DND-41 (cell line): Measurements from ENCODE around the gene PPP1CC.
A peak's percentile ranks its signal among the peaks of the same experiment; 100 is the strongest.

ENCODE experiments used
- ATAC-seq: fragments of 200-7000 bp; cut with Tn5 transposase; 3 replicates; pipeline ENCODE4 v1.9.1; 2021; ENCODE audit warnings: low read depth; ENCODE audit not compliant: insufficient read depth
- DNase-seq: peaks from one replicate; pipeline ENCODE4 v3.0.0-alpha.2; 2020
- H2AFZ ChIP-seq: 2 replicates; pipeline ENCODE4 v1.6.0; 2012; ENCODE audit warnings: low read depth, low read length
- H3K27ac ChIP-seq: 2 replicates; pipeline ENCODE4 v1.5.1; 2012; ENCODE audit warnings: low read length, inconsistent platforms
- H3K27me3 ChIP-seq: fragments of 200-600 bp; sonication (generic); 2 replicates; pipeline ENCODE4 v1.6.0; 2012; ENCODE audit warnings: low read length, mild to moderate bottlenecking, inconsistent platforms; ENCODE audit not compliant: insufficient read depth, poor library complexity
- H3K36me3 ChIP-seq: 2 replicates; pipeline ENCODE4 v1.5.1; 2012; ENCODE audit warnings: low read length, inconsistent platforms; ENCODE audit not compliant: insufficient read depth
- H3K4me1 ChIP-seq: 2 replicates; pipeline ENCODE4 v1.5.1; 2012; ENCODE audit warnings: mild to moderate bottlenecking, low read length; ENCODE audit not compliant: insufficient read depth
- H3K4me2 ChIP-seq: 2 replicates; pipeline ENCODE4 v1.6.0; 2012; ENCODE audit warnings: mild to moderate bottlenecking, moderate library complexity, low read length, inconsistent platforms; ENCODE audit not compliant: insufficient read depth
- H3K4me3 ChIP-seq, 2 experiments: fragments of 200-600 bp in 1 of 2; shearing (Covaris generic) in 1 of 2; 2 replicates each; pipeline ENCODE4 v1.5.1; 2012 to 2016; ENCODE audit warnings: inconsistent platforms in 2 of 2, low read length in 2 of 2, mild to moderate bottlenecking in 2 of 2, low read depth in 1 of 2, moderate library complexity in 1 of 2
- H3K79me2 ChIP-seq: 2 replicates; pipeline ENCODE4 v1.6.0; 2012; ENCODE audit warnings: low read length, inconsistent platforms; ENCODE audit not compliant: insufficient read depth
- H3K9ac ChIP-seq: 2 replicates; pipeline ENCODE4 v1.6.0; 2012; ENCODE audit warnings: low read depth, mild to moderate bottlenecking, inconsistent platforms, low read length, moderate library complexity
- H3K9me3 ChIP-seq: 2 replicates; pipeline ENCODE4 v1.5.1; 2012; ENCODE audit warnings: low read length, moderate library complexity, mild to moderate bottlenecking, inconsistent platforms; ENCODE audit not compliant: insufficient read depth, severe bottlenecking
- H4K20me1 ChIP-seq: 2 replicates; pipeline ENCODE4 v1.6.0; 2012; ENCODE audit warnings: low read length; ENCODE audit not compliant: insufficient read depth
- CTCF ChIP-seq: IDR thresholded peaks from 2 replicates; pipeline ENCODE4 v1.5.1; 2012; ENCODE audit warnings: borderline replicate concordance, low read length, moderate library complexity, mild to moderate bottlenecking; ENCODE audit not compliant: poor library complexity, severe bottlenecking; ENCODE audit errors: extremely low read depth
- EZH2 ChIP-seq: IDR thresholded peaks from 3 replicates; pipeline ENCODE4 v1.6.1; 2012; ENCODE audit warnings: borderline replicate concordance, low read depth, mild to moderate bottlenecking, moderate library complexity, low read length, inconsistent platforms; ENCODE audit not compliant: severe bottlenecking

The PPP1CC gene

GRCh38 chr12:110786012-110786411 is 43.3 kb upstream of the PPP1CC start:
- TF ChIP-seq EZH2, result no peak
- no peak for TF ChIP-seq CTCF
- no peak overlapping the region for H2AFZ ChIP-seq

GRCh38 chr12:110785240-110785639 is 42.5 kb upstream of the PPP1CC start:
- DNase-seq (no peak), ATAC-seq (no peak)
- Histone ChIP-seq H2AFZ (no peak overlapping the region), H3K4me2 (no peak overlapping the region), H3K9me3 (no peaks in the 10 kb centered on the region), H3K4me3 (no peak overlapping the region), H3K36me3 (no peaks in the 10 kb centered on the region), H3K9ac (no peak overlapping the region), H3K27me3 (no peaks in the 10 kb centered on the region), H3K79me2 (no peaks in the 10 kb centered on the region), H4K20me1 (no peaks in the 10 kb centered on the region), H3K4me1 (no peaks in the 10 kb centered on the region), H3K27ac (no peak overlapping the region)
- no peak for TF ChIP-seq EZH2
- TF ChIP-seq CTCF, result no peak

More at GRCh38 chr12:110786012-110786411, 43.3 kb upstream of the PPP1CC start:
- no peaks in the 10 kb centered on the region for H3K9me3 ChIP-seq
- H4K20me1 ChIP-seq, result no peaks in the 10 kb centered on the region
- H3K27me3 ChIP-seq, result no peaks in the 10 kb centered on the region
- H3K9ac ChIP-seq, result no peak overlapping the region
- no peak overlapping the region for H3K4me3 ChIP-seq
- H3K36me3 ChIP-seq, result no peaks in the 10 kb centered on the region
- no peaks in the 10 kb centered on the region for H3K4me1 ChIP-seq
- no peak overlapping the region for H3K27ac ChIP-seq
- no peak overlapping the region for H3K4me2 ChIP-seq
- H3K79me2 ChIP-seq, result no peaks in the 10 kb centered on the region
- no peak for ATAC-seq
- DNase-seq, result no peak

- no peaks in the 10 kb centered on the region for H3K36me3 ChIP-seq
- no peak overlapping the region for H3K4me3 ChIP-seq
- H3K9me3 ChIP-seq, result no peaks in the 10 kb centered on the region
- H2AFZ ChIP-seq, result no peak overlapping the region
- H3K27me3 ChIP-seq, result no peaks in the 10 kb centered on the region
- no peaks in the 10 kb centered on the region for H3K79me2 ChIP-seq
- no peak for TF ChIP-seq CTCF
- TF ChIP-seq EZH2, result no peak
- H4K20me1 ChIP-seq, result no peaks in the 10 kb centered on the region
- no peaks in the 10 kb centered on the region for H3K4me1 ChIP-seq
- H3K27ac ChIP-seq, result no peak overlapping the region
- H3K4me2 ChIP-seq, result no peak overlapping the region
- no peak for DNase-seq
- ATAC-seq, result no peak
- H3K9ac ChIP-seq, result no peak overlapping the region
These were observed 40.2 kb upstream of the PPP1CC start for GRCh38 chr12:110782922-110783321.

GRCh38 chr12:110782094-110782493 is 39.4 kb upstream of the PPP1CC start:
- Histone ChIP-seq H3K4me3 (no peak overlapping the region), H3K79me2 (no peaks in the 10 kb centered on the region), H3K36me3 (no peaks in the 10 kb centered on the region), H3K9ac (no peak overlapping the region), H3K4me2 (no peak overlapping the region), H3K27me3 (no peaks in the 10 kb centered on the region), H3K9me3 (no peaks in the 10 kb centered on the region), H3K27ac (no peak overlapping the region), H3K4me1 (no peaks in the 10 kb centered on the region), H2AFZ (peak overlapping the region; percentile 31; the same call in 1 of the 2 replicates), H4K20me1 (no peaks in the 10 kb centered on the region)
- ATAC-seq, result no peak
- DNase-seq, result no peak
- no peak for TF ChIP-seq CTCF
- no peak for TF ChIP-seq EZH2
